Suprapubic skin (tissue), 4 donors: ENCODE data around the gene MYB. TPM values are rescaled to one million over a fixed set of nuclear protein-coding genes. Genes with fewer than 3 reads are reported as not detected.

Experiments
- DNase-seq, 2 donors: peaks; one replicate each; pipeline ENCODE4 v3.0.0-alpha.2; 2019; ENCODE audit warnings: low spot score in 2 of 2
- H3K27ac ChIP-seq: fragments of 200-600 bp; sonication (generic); one replicate; pipeline ENCODE4 v1.5.1; 2019
- H3K27me3 ChIP-seq: fragments of 200-600 bp; sonication (generic); one replicate; pipeline ENCODE4 v1.5.1; 2019
- H3K36me3 ChIP-seq: fragments of 200-600 bp; sonication (generic); one replicate; pipeline ENCODE4 v1.5.1; 2019
- H3K4me1 ChIP-seq: fragments of 200-600 bp; sonication (generic); one replicate; pipeline ENCODE4 v1.5.1; 2019
- H3K4me3 ChIP-seq: fragments of 200-600 bp; sonication (generic); one replicate; pipeline ENCODE4 v1.5.1; 2019; ENCODE audit warnings: mild to moderate bottlenecking
- H3K9me3 ChIP-seq: fragments of 200-600 bp; sonication (generic); one replicate; pipeline ENCODE4 v1.5.1; 2019
- CTCF ChIP-seq, 2 donors: fragments of 200-600 bp in 1 of 2; fragments of 450-650 bp in 1 of 2; sonication (generic) in 1 of 2; IDR thresholded peaks; one replicate each; pipeline ENCODE4 v1.5.1; 2016 to 2019; ENCODE audit warnings: antibody characterized with exemption in 2 of 2, mild to moderate bottlenecking in 1 of 2, moderate library complexity in 1 of 2
- EP300 ChIP-seq: sonication (generic); formaldehyde crosslinking; IDR thresholded peaks from one replicate; pipeline ENCODE4 v1.6.1; 2017; ENCODE audit warnings: antibody characterized with exemption
- POLR2A ChIP-seq, 2 donors: fragments of 450-650 bp; IDR thresholded peaks; one replicate each; pipeline ENCODE4 v1.6.1; 2017; ENCODE audit warnings: antibody characterized with exemption in 2 of 2, mild to moderate bottlenecking in 2 of 2, moderate library complexity in 2 of 2
- POLR2AphosphoS5 ChIP-seq, 3 donors: sonication (generic); formaldehyde crosslinking; IDR thresholded peaks; one replicate each; pipeline ENCODE4 v1.6.1; 2017; ENCODE audit warnings: antibody characterized with exemption in 3 of 3
- WGBS: methylation state at CpG from one replicate; pipeline ENCODE4 v1.1.5; 2018; 5-methylcytosine and 5-hydroxymethylcytosine counted together
- total RNA-seq, 4 donors: library from RNA; depleted of rRNA; stranded (reverse); fragments of >200 nt; gene quantifications; one replicate each; pipeline ENCODE4 v1.1.0, GENCODE V29; 2016

Gene MYB
- total RNA-seq, 4 donors from 2014 or later = 5.1 to 18.0 (median 8.8) TPM

- TF ChIP-seq CTCF (IDR thresholded peaks at IDR 0.05) (no peak), EP300 (no peak), POLR2AphosphoS5 (IDR thresholded peaks at IDR 0.05) (no peak), POLR2A (IDR thresholded peaks at IDR 0.05) (no peak)
- no peaks in the 10 kb centered on the region for H3K9me3 ChIP-seq
- H3K27me3 ChIP-seq = no peaks in the 10 kb centered on the region
- no peak overlapping the region for H3K4me3 ChIP-seq
- H3K27ac ChIP-seq = no peak overlapping the region
- DNase-seq = no peak
- WGBS = 71% methylated on average over 2 of the region's 2 CpGs
- no peaks in the 10 kb centered on the region for H3K36me3 ChIP-seq
- H3K4me1 ChIP-seq = no peaks in the 10 kb centered on the region
Measured at GRCh38 chr6:135195041-135195440, 13.9 kb downstream of the MYB start.

GRCh38 chr6:135195522-135195921 is 14.4 kb downstream of the MYB start:
- WGBS = 83% methylated on average over 6 of the region's 6 CpGs
- Histone ChIP-seq H3K9me3 (no peaks in the 10 kb centered on the region), H3K4me3 (no peak overlapping the region), H3K36me3 (no peaks in the 10 kb centered on the region), H3K27me3 (no peaks in the 10 kb centered on the region), H3K4me1 (no peaks in the 10 kb centered on the region), H3K27ac (no peak overlapping the region)
- TF ChIP-seq CTCF (IDR thresholded peaks at IDR 0.05) (no peak), POLR2A (IDR thresholded peaks at IDR 0.05) (no peak), EP300 (no peak), POLR2AphosphoS5 (IDR thresholded peaks at IDR 0.05) (no peak)
- DNase-seq = no peak

- Histone ChIP-seq H3K4me1 (no peaks in the 10 kb centered on the region), H3K4me3 (no peak overlapping the region), H3K36me3 (no peaks in the 10 kb centered on the region), H3K27ac (no peak overlapping the region), H3K27me3 (no peaks in the 10 kb centered on the region), H3K9me3 (no peaks in the 10 kb centered on the region)
- DNase-seq = no peak
- 87% methylated on average over 10 of the region's 10 CpGs for WGBS
- TF ChIP-seq POLR2A (IDR thresholded peaks at IDR 0.05) (no peak), CTCF (IDR thresholded peaks at IDR 0.05) (no peak), POLR2AphosphoS5 (IDR thresholded peaks at IDR 0.05) (no peak), EP300 (no peak)
Measured at GRCh38 chr6:135196739-135197510, 15.8 kb downstream of the MYB start.

DNA sequence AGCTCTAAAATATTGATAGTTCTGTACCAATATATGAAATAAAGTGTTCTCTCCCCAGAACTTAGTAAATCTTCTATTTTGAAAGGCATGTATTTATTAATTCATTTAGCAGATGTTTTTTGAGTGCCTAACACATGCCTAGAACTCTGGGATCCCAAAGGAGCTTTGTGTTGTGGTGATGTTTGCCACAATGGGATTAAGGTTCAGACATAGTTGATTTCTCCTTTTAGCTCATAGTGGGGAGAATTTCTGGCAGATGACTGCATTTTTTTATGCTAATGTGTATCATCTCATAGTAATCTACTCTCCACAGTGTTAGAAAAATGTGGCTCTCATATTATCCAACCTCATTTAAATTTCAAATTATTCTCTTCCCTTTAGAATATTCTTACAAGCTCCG is 21.7 kb downstream of the MYB start:
- no peak for TF ChIP-seq CTCF (IDR thresholded peaks at IDR 0.05)
- TF ChIP-seq POLR2AphosphoS5 (IDR thresholded peaks at IDR 0.05) = no peak
- TF ChIP-seq POLR2A (IDR thresholded peaks at IDR 0.05) = no peak
- no peak for TF ChIP-seq EP300
- WGBS = 76% methylated on average over 1 of the region's 1 CpG
- no peak overlapping the region for H3K27ac ChIP-seq

DNA sequence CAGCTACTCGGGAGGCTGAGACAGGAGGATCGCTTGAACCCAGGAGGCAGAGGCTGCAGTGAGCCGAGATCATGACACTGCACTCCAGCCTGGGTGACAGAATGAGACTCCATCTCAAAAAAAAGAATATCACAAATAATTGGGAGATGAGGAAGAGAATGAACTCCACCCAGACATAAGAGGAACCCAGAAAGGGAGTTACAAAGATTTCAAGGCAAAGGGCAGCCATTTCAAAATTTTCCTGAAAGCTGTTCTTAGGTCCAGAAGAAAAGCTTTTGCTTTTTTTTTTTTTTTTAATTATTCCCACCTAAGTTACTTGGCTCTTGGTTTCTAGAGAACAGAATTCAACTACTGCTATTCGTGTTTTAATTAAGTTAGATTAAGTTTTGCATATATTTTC is 23.8 kb downstream of the MYB start:
- H3K36me3 ChIP-seq = no peaks in the 10 kb centered on the region
- no peaks in the 10 kb centered on the region for H3K4me1 ChIP-seq
- no peaks in the 10 kb centered on the region for H3K27me3 ChIP-seq
- H3K27ac ChIP-seq = no peak overlapping the region
- TF ChIP-seq CTCF (IDR thresholded peaks at IDR 0.05) (no peak), POLR2AphosphoS5 (IDR thresholded peaks at IDR 0.05) (no peak), POLR2A (IDR thresholded peaks at IDR 0.05) (no peak), EP300 (no peak)
- no peak for DNase-seq
- no peak overlapping the region for H3K4me3 ChIP-seq
- WGBS = 91% methylated on average over 4 of the region's 4 CpGs
- no peaks in the 10 kb centered on the region for H3K9me3 ChIP-seq

More for the DNA sequence above, 21.7 kb downstream of the MYB start:
- no peak for DNase-seq
- Histone ChIP-seq H3K9me3 (no peaks in the 10 kb centered on the region), H3K36me3 (no peaks in the 10 kb centered on the region), H3K4me3 (no peak overlapping the region), H3K27me3 (no peaks in the 10 kb centered on the region), H3K4me1 (no peaks in the 10 kb centered on the region)
